Stimulated activated CD4-positive, alpha-beta T cell treated with anti-CD3 and anti-CD28 coated beads, Interleukin-1b, Interleukin-23, amount 100 ng/mL, for 4 hours (primary cell): ENCODE data around the gene AKIP1.

Experiments
- DNase-seq, 2 donors: peaks; one replicate each; pipeline ENCODE4 v3.0.0-alpha.2; 2020; ENCODE audit warnings: low read depth in 2 of 2

The AKIP1 gene

DNA sequence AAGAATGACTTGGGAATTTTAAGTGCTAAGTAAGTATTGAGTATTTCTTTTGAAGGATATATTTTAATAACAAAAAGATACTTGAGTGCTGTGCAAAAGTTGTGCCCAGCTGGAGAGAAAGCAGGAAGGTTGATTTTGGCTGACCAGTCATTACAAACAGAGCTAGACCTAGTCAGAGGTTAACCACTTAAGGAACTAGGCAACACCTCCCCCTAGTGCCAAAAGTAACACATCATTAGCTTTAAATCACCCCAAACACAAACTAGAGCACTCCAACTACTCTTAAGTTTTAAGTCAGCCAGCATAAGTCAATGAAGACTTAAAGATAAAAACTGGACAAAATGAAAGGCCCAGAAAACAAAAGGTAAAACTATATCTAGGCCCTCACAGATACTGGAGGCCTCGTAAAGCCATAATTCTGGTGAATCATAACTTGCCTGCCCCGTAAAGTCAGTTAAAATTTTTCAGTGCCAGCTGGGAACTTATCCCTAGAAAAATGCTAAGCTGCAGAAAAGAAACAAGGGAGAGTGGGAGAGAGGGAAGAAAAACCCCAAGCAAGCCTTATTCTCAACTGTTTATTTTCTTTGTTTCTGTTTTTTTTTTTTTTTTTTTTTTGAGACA, 48.7 kb downstream of the AKIP1 start:
- peak in 1 of 2 donors; percentile 14 for DNase-seq

DNA sequence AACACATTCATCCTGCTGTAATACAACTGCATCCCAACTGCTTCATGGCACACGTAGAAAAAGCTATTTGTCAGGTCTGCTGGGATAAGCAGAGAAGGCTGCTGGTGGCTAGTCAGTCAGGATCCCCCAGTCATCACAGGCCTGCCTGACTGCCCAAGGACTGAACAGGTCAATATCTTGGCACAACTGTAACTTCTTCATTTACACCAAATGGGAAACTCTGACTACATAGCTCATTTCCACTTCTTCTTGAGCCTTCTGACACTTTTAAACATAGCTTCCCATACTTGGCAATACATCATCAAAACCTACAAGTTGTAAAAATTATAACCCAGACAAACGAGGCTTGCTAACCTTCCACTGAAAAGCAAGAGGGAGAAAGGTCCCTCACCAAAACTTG, 50.4 kb downstream of the AKIP1 start:
- DNase-seq: no peak

DNA sequence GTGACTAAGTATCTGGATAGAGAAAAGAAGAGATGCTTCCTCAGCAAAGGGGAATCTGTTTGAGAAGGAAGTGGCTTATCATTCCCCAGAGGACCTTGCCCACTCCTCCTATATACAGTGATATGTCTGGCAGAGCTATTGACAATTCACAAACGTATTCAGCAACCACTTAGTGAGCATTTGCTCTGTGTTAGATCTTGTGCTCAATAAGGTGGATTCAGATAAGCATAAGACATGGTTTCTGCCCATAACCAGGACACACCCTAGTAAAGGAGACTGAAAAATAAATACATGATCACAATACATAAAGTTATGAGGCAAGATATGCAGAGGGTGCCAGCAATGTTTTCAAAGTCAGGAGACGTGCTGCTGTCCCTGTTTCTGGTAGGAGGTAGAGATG, 51.9 kb downstream of the AKIP1 start:
- DNase-seq: no peak

DNA sequence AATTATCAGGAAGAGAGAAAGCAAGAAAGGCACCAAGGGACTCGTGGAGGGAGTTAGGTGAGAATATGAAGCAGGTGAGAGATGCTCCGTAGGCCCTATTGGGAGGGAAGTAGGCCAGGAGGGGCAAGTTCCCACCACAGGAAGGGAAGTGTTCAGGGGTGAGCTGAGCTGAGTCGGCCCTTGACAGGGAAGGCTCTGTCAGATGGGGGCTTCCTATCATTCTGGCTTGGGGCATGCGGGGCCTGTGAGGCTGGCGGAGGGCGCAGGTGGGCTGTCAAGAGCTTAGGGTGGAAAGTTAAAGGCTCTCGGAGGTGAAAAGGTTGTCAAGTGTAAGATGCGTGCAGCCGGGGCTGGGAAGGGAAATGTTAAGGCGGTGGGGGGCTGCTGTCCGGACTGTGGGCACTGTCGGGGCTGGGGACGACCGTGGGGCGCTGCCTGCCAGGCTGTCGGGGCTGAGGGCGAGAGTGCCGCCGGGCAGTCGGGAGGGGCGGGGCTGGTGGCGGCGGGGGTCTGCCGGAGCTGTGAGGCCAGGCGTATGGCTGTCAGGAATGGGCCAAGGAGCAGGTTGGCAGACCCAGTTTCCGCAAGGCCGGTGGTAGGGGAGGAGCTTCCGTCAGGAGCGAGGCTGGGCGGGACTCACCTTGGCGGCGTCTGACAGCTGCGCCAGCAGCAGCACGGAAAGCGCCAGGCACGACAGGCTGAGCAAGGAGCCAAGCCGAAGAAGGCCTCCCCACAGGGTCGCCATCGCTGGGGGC, 52.8 kb downstream of the AKIP1 start:
- DNase-seq: peak; percentile 63 to 70

DNA sequence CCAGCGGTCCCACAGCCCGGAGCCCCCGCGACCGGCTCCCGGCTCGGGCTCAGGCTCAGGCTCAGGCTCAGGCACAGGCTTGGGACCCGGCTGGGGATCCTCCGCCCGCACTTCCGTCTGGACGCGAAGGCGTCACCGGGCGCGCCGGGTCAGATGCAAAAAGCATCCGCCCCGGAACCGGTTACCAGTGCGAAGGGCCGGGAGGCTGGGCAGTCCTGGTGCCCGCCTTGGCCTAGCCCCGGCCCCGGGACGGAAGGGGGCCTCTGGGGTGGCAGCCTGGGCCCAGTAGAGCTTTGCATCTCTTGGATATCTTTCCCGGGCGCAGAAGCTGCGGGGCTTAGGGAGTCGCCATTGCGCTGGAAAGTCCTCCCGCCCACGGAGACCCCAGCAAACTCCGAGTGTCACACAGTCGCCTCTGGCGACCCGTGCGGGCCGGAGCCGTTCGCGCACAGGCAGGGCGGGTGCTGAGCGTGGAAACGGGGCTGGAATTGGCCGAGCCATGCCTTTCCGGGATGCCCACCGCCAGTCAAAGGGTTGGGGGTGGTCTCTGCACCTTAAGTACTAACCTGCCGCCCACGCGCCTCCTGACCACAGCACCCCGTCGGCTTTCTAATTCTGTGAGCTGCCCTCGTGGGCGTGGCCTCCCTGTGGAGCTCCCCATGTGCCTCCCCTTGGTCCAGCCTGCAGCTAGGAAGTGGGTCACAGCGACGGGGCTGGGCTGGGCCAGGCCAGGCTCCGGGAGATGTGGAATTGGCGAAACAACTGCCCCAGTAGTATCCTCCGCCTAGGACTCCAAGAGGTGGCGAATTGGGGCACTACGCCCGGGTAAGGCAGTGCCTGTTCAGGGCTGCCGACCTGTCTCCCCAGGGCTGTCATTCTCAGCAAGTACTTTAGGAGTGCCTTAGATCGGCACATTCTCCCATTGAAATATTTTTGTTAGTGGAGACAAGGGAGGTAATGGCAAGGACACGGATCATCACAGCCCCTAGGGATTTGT, 53.6 kb downstream of the AKIP1 start, which contains the start of gene TMEM9B:
TMEM9B (minus strand) TSS at position 119 of the 997 bp plus-strand sequence. CDS start 129 bp downstream, outside the sequence.
- peak; percentile 48 to 76 for DNase-seq

DNA sequence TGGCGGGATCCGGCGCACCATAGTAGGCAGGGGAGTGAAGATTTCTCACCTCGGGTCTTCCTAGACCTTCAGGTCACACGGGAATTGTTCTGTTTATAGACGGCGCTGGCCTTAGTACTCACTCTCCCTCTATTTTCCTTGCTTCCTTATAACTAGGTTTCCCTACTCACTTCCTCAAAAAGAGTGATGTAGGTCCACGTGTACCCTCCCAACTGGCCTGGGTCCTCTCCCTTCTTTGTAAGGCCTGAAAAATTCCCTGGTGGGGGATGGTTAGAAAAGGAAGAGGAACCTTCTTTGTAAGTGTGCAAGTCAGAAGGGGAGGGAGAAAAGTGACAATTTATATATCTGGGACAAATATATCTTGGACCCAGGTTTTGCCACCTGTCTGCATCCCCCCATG, 56.2 kb downstream of the AKIP1 start:
- no peak for DNase-seq
